Measurements from ENCODE around the gene TMEM72.

TMEM72 gene

GRCh38 chr10:44935201-44935965 lies 24.2 kb downstream of the TMEM72 start:
- DNase-seq = no peak

- DNase-seq = no peak
Measured at GRCh38 chr10:44935966-44936295, 24.8 kb downstream of the TMEM72 start.

GRCh38 chr10:44936314-44936975 lies 25.3 kb downstream of the TMEM72 start:
- DNase-seq = no peak

GRCh38 chr10:44937196-44938005 lies 26.3 kb downstream of the TMEM72 start:
- DNase-seq = no peak

GRCh38 chr10:44938956-44939355 lies 27.8 kb downstream of the TMEM72 start:
- DNase-seq = no peak

GRCh38 chr10:44939691-44940401 lies 28.7 kb downstream of the TMEM72 start:
- no peak for DNase-seq

- DNase-seq = no peak
Measured at GRCh38 chr10:44944354-44944753, 33.2 kb downstream of the TMEM72 start.

- DNase-seq = no peak
Measured at GRCh38 chr10:44946205-44946604, 35.1 kb downstream of the TMEM72 start.

- DNase-seq = no peak
Measured at GRCh38 chr10:44947371-44948152, 36.4 kb downstream of the TMEM72 start.

GRCh38 chr10:44948642-44949041 lies 37.5 kb downstream of the TMEM72 start:
- no peak for DNase-seq

GRCh38 chr10:44949127-44949802 lies 38.1 kb downstream of the TMEM72 start:
- DNase-seq = no peak

- DNase-seq = no peak
Measured at GRCh38 chr10:44949915-44950314, 38.8 kb downstream of the TMEM72 start.

GRCh38 chr10:44950326-44951225 lies 39.4 kb downstream of the TMEM72 start:
- DNase-seq = no peak

GRCh38 chr10:44951576-44952226 lies 40.6 kb downstream of the TMEM72 start:
- DNase-seq = no peak

- no peak for DNase-seq
Measured at GRCh38 chr10:44952779-44953231, 41.7 kb downstream of the TMEM72 start.

GRCh38 chr10:44954042-44954441 lies 42.9 kb downstream of the TMEM72 start:
- no peak for DNase-seq

GRCh38 chr10:44954962-44955361 lies 43.8 kb downstream of the TMEM72 start:
- DNase-seq = no peak

- DNase-seq = no peak
Measured at GRCh38 chr10:44955413-44956070, 44.4 kb downstream of the TMEM72 start.

- DNase-seq = no peak
Measured at GRCh38 chr10:44956226-44956625, 45.1 kb downstream of the TMEM72 start.
